GM21390 (cell line): Measurements from ENCODE around the gene IKZF4.
"Not testable (repeated sequence)": the region's sequence is repeated elsewhere in the genome, so short reads cannot be mapped to it uniquely, and the experiment has no call there.

Experiments used
- ATAC-seq: cut with Tn5 transposase; IDR thresholded peaks from one replicate; pipeline ENCODE4 v1.9.1; 2021; ENCODE audit not compliant: unreplicated experiment

Gene IKZF4

DNA sequence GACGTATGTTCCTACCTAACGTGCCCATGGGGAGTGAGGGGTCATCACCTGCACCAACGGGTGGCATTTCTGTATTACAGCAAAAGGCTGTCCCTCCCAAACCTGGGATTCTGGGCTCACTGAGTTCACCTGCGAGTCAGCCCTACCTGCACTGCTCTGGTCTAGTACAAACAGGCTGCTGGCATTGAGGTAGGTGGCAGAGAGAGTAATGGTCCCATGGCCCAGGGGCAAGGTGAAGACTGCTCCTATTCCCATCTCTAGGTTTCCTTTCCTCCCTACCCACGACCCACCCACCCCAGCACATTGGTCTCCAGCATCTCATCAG lies 23.3 kb upstream of the IKZF4 start:
- ATAC-seq: no peak

DNA sequence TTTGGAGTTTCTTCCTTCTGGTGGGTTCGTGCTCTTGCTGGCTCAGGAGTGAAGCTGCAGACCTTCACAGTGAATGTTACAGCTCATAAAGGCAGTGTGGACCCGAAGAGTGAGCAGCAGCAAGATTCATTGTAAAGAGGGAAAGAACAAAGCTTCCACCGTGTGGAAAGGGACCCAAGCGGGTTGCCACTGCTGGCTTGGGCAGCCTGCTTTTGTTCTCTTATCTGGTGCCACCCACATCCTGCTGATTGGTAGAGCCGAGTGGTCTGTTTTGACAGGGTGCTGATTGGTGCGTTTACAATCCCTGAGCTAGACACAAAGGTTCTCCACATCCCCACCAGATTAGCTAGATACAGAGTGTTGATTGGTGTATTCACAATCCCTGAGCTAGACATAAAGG lies 21.3 kb upstream of the IKZF4 start:
- ATAC-seq: not testable (repeated sequence)

DNA sequence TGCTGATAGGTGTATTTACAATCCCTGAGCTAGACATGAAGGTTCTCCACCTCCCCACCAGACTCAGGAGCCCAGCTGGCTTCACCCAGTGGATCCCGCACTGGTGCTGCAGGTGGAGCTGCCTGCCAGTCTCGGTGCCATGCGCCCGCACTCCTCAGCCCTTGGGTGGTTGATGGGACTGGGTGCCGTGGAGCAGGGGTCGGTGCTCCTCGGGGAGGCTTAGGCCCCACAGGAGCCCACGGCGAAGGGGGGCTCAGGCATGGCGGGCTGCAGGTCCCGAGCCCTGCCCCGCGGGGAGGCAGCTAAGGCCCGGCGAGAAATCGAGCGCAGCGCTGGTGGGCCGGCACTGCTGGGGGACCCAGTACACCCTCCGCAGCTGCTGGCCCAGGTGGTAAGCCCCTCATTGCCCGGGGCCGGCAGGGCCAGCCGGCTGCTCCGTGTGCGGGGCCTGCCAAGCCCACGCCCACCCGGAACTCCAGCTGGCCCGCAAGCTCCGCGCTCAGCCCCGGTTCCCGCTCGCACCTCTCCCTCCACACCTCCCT lies 20.8 kb upstream of the IKZF4 start:
- ATAC-seq: not testable (repeated sequence)

DNA sequence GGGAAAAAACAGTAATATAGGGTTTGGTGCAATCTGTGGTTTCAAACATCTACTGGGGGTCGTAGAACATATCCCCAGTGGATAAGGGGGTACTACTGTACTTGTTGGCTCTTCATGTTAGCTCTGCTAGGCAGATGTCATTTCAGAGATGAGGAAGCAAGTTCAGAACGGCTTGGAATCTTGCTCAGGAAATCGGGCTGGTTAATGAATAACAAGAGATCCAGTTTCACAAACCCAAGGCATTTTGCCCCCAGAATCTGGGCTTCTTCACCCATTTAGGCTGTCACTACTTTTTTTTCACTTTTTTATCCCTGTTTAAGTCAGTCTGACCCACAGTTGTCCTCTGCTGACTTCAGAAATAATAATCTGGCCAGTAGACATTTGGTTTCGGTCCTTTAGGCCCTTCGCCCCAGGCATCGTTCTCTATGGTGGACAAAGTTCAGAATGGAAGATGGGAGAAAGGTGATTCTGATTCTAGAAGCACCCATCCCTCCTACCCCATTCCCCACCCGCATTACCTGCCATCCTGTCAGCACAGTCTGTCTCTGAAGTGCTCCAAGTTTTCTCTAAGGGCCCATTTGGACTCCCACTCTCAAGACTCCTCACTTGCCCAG lies 19.2 kb upstream of the IKZF4 start:
- no peak for ATAC-seq

DNA sequence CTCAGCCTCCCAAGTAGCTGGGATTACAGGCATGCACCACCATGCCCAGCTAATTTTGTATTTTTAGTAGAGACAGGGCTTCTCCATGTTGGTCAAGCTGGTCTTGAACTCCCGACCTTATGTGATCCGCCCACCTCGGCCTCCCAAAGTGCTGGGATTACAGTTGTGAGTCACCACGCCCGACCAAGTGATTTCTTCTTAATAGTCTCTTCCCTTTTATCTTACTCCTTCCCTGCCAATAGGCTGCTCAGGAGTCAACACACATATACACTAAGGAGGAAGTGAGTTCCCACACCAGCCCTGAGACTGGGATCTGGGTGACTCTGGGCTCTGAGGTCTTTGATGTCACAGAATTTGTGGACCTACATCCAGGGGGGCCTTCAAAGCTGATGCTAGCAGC lies 17.5 kb upstream of the IKZF4 start:
- ATAC-seq: not testable (repeated sequence)

DNA sequence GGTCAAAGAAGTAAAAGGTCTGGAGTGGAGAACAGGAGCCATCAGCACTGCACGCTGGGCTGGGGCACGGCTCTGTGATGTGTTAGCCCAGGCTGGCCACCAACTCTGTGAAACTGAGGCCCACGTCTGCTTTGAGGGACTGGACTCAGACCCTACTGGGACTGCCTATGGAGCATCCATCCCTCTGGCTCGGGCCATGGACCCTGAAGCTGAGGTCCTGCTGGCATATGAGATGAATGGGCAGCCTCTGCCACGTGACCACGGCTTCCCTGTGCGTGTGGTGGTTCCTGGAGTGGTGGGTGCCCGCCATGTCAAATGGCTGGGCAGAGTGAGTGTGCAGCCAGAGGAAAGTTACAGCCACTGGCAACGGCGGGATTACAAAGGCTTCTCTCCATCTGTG lies 16.6 kb upstream of the IKZF4 start:
- no peak for ATAC-seq

DNA sequence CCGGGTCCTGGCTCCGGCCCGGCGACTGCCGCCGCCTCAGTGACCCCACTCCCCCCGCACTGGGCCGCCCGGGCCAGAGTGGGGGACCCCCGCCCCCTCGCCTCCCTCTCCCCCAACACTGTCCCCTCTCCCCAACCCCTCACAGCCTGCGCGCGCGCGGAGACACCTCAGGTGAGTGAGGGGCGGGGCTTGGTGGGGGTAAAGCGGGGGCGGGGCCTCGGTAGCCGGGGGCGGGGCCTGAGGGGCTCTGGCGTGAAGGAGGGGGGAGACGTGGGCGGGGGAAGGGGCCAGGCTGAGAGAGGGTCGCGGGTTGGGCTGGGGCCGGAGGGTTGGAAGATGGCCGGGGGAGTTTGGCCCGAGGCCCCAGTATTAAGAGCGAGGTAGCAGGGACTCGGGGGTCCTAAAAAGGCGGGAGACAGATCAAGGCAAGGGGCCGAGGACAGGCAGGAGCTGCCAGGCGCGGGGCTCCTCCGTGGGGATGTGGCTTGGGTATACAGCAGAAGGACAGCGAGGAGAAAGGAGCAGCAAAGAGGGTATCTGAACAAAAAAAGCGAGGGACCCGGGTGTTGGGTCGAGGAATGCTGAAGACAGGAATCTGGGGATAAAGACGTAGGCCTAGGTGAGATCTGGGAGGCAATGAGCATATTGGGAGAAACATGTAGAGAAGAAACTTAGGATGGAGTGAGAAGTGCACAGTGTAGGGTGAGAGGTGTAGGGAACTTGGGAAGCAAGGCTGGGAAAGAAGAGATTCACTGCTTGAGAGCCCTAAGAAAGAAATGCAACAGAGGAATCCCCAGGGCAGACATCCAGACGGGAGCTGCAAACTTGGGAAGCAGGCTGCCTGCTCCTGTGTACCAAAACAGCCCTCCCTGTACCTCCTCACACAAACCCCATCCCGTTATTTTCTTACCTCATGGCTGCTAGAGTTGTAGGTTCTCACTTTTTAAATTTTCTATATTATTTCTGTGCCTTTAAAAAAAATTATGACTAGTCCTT lies 13.0 kb upstream of the IKZF4 start:
- ATAC-seq: peak; percentile 36

DNA sequence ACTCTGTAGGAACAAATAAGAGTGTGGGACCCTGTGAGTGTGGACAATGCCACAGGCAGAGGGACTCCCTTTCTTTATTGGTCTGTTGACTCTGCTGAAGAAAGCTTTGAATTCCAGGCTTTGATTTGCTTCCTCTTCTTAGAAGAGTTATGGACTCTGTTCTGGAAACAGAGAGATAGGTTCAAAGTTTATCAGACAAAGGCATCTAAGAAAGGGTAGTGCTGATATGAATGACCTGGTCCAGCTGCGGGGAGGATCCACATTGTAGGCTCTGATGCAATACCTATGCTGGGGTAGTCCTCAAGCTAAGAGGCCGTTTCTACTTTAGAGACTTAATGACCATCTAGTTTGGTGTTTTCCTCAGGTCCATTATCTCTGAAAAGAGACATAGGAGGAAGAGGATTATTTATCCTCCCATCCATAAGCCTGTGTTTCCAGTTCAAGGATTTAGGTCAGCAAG lies 10.7 kb upstream of the IKZF4 start:
- no peak for ATAC-seq

DNA sequence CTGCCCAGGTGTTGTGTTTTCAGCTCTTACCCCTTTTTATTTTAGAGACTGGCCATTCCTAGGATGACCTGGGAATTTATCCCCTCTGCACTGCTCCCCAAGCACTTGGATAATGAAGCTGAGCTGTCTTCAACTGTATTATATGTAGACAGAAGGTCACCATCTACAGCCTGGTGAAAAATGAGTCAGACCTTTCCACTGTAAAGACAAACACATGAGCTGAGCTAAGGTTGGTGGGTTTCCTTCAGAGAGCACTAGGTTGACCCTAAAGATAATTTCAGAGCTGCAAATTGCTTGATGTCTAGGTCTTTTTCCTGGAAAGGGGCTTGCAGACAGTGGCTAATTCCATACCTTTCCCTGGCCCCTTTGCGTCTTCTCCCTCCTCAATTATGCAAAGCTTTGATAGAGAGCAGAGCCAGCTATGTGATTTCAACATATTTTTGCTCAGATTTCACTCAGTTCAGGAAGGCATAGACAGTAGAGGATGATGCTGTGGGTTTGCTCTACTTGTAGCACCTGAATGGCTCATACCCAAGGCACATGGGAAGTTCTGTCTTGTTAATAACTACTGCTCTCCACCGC lies 9.2 kb upstream of the IKZF4 start:
- no peak for ATAC-seq

DNA sequence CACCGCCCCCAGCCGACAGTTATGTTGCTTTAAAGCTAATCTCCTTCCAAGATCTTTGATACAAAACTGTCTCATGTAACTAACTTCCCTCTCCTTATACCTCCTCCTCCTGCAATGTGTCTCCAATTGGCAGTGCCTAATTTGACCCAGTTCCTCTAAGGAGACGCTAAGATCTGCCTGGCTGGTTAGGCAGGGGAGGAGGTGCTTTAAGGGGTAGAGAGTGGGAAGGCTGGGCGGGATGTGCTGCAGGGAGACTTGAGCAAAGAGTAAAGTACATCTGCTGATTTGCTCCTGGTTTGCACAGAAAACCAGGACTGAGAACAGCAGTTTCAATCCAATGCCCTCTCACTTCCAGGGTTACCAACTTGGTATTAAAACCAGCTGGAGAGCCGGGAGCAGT lies 7.4 kb upstream of the IKZF4 start:
- ATAC-seq: no peak

DNA sequence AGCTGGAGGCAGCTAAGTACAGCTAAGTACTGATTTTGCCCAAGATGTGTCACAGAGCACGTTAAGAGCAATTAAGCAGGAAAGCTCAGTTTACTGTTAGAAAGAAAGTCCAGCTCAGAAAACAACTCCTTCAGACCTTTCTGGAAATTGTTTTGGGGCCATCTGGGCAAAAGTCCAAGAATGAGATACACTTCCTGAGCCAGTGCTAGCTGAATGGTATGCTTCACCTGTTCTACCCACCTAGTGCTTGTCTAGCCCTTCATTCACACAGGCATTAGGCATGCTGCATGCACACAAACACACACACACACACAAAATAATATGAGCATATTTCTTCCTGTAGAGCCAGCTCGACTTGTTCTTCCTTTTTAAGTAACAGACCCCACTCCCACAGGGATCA lies 6.6 kb upstream of the IKZF4 start:
- no peak for ATAC-seq

DNA sequence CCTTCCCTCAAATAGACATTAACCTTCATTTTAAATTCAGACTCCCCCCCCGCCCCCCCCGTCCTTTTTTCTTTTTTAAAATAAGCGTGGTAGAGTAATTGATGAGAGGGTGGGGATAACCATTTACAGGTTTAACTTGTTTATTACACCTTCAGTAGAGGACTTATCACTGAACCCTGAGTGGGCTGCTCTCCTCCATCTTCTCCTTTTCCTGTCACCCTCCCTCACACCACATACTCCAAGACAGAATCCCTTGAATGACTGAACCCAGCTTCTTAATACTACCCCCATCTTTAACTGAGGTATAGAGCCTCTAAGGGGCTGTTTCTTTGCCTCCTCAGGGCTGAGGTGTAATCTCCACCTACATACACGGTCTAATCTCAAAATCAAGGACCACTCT lies 3.7 kb upstream of the IKZF4 start:
- no peak for ATAC-seq

DNA sequence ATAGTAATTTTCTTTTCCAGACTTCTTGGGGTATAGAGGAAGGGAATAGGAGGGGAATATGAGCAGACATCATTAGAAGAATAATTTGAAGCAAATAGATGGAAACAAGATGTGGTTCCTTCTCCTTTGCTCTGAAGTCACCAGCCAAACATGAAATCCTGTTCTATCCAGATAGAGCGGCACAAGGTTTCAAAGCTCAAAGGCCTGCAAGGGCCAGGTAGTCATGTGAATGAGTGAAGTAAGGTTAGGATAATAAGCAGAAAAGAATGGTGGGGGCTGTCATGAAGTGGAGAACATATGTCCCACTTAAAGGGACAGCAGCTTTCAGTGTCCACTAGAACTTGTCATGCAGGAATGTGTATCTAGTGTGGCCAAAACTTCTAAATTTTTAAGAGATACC lies 2.5 kb upstream of the IKZF4 start:
- no peak for ATAC-seq

DNA sequence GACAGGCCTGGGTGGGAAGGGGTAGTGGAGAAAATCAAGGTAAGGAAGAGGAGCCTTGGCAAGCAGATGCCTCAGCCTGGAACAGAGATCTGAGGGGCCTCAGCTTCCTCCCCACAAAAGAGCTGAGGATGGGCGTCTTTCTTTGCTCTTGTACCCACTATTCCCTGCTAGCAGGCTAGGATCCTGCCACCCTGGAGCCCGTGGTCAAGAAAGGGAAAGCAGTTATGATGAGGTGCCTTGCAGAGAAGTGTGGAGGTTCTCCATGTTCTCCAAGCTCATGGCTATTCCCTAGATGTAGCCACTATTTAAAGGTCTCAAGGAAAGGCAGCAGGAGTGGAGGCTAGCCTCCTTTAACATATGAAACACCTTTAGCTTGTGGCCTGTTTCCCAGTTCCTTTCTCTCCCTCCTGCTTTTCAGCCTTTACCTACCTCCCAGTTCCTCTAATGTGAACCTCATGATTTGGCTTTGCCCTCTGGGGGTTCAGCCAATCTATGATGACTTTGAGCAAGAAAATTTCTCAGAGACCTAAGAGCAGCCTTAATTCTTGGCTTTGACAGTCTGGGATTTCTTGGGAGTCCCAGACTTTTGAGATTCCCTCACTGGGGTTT lies 1.1 kb downstream of the IKZF4 start:
- ATAC-seq: no peak

DNA sequence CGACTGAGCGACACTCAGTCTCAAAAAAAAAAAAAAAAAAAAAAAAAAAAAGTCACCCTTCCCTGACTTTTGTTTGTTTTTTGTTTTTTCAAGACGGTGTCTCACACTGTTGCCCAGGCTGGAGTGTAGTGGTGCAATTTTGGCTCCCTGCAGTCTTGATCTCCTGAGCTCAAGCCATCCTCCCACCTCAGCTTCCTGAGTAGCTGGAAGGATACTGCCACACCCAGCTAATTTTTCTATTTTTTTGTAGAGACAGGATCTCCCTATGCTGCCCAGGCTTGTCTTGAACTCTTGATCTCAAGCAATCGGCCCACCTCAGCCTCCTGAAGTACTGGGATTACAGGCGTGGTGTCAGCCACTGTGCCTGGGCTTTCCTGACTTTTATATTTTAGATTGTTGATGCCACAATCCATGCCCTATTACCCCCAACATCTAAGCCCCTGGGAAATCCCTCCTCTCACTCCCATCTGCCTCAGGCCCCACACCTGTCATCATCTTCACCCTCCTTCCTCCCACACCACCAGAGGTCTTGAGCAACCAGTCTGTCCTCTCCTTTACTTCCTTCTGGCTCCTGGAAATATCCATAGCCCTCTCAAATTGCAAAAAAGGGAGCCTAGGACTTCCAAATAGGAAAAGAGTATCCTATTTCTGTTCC lies 7.8 kb downstream of the IKZF4 start:
- no peak for ATAC-seq

DNA sequence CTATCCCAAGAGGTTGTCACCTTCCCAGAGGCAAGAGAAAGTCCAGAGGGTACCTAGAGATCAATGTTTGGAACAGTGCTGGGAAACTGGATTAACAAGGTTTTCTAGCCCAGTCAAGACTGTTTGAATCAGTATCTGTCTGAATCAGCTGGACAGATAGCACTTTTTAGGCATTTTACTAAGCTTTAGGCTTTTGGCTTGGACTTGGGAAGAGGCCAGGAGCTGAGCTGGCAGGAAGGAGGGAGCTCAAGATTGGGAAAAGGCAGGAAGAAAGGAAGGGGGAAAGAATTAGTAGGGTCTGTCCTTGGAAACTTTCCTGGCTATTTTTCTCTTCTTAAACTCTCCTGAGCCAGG lies 8.3 kb downstream of the IKZF4 start:
- ATAC-seq: no peak

DNA sequence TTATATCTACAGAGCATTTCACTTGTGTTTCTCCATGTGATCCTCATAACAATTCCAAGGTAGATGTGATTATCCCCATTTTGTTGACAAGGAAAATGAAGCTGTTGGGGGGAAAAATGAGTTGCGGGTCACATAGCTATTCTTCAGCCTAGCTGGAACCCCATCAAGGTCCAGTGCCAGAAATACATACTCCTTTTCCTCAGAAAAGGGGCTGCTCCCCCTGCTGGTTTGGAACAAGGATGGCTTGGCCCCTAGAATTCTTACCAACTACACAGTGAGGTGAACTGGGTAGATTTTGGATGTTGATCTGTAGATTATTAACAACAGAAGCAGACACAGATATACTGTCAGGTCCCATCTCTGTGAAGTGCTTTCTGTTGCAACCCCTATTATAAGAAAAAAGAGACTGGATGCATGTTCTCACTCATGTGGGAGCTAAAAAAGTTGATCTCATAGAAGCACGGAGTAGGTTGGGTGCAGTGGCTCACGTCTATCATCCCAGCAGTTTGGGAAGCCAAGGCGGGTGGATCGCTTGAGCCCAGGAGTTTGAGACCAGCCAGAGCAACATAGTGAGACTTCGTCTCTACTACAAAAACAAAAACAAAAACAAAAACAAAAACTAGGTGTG lies 8.9 kb downstream of the IKZF4 start:
- no peak for ATAC-seq

DNA sequence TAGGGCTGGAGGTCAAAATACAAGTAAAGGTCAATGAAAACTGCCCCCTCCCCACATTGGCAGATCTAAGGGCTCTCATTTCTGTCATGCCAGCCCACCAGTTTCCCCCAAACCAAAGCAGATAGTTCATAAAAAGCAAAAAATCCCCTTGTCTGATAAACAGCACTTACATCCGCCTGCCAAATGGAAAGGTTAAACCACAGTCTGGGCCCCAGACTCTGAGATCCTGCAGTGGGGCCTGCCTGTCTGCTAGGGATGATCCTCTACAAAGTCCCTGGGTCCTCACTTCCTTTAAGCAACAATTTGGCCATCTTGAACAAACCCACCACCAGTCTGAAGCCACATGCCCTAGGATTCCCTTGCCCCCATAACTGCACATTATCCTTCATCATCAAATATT lies 11.1 kb downstream of the IKZF4 start:
- no peak for ATAC-seq

DNA sequence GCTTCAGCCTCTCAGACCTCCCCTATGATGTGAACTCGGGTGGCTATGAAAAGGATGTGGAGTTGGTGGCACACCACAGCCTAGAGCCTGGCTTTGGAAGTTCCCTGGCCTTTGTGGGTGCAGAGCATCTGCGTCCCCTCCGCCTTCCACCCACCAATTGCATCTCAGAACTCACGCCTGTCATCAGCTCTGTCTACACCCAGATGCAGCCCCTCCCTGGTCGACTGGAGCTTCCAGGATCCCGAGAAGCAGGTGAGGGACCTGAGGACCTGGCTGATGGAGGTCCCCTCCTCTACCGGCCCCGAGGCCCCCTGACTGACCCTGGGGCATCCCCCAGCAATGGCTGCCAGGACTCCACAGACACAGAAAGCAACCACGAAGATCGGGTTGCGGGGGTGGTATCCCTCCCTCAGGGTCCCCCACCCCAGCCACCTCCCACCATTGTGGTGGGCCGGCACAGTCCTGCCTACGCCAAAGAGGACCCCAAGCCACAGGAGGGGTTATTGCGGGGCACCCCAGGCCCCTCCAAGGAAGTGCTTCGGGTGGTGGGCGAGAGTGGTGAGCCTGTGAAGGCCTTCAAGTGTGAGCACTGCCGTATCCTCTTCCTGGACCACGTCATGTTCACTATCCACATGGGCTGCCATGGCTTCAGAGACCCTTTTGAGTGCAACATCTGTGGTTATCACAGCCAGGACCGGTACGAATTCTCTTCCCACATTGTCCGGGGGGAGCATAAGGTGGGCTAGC lies 13.9 kb downstream of the IKZF4 start:
- no peak for ATAC-seq

DNA sequence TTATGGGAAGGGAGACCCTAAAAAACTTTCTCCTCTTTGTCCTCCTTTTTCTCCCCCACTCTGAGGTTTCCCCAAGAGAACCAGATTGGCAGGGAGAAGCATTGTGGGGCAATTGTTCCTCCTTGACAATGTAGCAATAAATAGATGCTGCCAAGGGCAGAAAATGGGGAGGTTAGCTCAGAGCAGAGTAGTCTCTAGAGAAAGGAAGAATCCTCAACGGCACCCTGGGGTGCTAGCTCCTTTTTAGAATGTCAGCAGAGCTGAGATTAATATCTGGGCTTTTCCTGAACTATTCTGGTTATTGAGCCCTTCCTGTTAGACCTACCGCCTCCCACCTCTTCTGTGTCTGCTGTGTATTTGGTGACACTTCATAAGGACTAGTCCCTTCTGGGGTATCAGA lies 16.3 kb downstream of the IKZF4 start:
- ATAC-seq: no peak
